Measurements from ENCODE around the gene BRAF.
A peak's percentile ranks its signal among the peaks of the same experiment; 100 is the strongest.
"Not testable (repeated sequence)": the region's sequence is repeated elsewhere in the genome, so short reads cannot be mapped to it uniquely, and the experiment has no call there.

The BRAF gene

GRCh38 chr7:140767418-140767817 lies 157.3 kb downstream of the BRAF start:
- DNase-seq: no peak

DNA sequence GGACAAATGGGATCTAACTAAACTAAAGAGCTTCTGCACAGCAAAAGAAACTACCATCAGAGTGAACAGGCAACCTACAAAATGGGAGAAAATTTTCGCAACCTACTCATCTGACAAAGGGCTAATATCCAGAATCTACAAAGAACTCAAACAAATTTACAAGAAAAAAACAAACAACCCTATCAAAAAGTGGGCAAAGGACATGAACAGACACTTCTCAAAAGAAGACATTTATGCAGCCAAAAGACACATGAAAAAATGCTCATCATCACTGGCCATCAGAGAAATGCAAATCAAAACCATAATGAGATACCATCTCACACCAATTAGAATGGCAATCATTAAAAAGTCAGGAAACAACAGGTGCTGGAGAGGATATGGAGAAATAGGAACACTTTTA lies 159.3 kb downstream of the BRAF start:
- not testable (repeated sequence) for DNase-seq

DNA sequence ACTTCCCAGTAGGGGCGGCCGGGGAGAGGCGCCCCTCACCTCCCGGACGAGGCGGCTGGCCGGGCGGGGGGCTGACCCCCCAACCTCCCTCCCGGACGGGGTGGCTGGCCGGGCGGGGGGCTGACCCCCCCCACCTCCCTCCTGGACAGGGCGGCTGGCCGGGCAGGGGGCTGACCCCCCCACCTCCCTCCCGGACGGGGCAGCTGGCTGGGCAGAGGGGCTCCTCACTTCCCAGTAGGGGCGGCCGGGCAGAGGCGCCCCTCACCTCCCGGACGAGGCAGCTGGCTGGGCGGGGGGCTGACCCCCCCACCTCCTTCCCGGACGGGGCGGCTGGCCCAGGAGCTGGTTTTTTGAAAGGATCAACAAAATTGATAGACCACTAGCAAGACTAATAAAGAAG lies 161.6 kb downstream of the BRAF start:
- not testable (repeated sequence) for DNase-seq

GRCh38 chr7:140761375-140761774 lies 163.4 kb downstream of the BRAF start:
- not testable (repeated sequence) for DNase-seq

DNA sequence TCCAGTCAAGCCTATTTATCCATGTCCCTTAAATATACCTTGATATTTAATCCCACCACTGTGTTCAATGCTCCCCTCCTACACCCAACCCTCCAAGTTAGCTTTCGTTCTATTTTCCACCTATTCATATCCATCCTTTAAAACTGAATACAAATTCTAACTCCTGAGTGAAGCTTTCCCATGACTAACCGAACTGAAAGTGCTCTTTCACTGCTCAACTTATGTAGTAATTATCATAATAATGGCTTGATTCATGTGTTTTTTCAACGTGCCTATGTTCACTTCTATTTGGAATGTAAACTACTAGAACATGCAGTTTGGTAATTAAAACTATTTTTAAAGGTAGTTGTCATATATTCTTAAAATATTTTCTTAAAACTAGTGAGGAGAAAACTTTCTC lies 170.2 kb downstream of the BRAF start:
- no peak for DNase-seq

DNA sequence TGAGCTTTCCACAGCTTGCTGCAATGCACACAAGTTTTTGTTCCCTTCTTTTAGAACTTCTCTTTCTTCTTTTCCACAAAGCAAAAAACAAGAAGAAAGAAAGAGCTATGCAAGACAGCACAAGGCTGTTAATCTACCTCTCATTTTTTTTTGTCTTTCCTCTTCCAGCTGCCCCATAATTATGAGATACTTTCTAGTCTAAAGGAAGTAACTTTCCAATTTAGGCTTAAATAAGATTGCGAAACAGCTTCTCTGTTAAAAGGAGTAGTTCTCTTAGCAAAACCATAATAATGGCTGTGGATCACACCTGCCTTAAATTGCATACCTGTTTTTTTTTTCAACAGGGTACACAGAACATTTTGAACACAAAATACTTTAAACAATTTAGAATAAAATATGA lies 172.2 kb downstream of the BRAF start:
- DNase-seq: no peak

DNA sequence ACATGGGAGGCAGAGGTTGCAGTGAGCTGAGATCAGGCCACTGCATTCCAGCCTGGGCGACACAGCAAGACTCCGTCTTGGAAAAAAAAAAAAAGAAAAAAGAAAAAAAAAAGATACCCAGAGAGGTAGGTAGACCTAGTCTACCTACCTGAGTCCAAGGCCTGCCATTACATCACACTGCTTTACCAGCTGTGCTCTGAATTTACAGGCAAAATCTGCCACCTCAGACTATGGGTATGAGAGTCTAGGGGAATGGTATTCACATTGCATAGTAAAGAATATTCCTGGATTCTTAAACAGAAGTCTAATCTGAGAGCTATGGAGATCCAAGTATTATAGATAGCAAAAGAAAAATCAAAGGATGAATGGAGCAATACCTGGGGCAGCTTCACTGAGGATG lies 178.0 kb downstream of the BRAF start:
- no peak for DNase-seq

DNA sequence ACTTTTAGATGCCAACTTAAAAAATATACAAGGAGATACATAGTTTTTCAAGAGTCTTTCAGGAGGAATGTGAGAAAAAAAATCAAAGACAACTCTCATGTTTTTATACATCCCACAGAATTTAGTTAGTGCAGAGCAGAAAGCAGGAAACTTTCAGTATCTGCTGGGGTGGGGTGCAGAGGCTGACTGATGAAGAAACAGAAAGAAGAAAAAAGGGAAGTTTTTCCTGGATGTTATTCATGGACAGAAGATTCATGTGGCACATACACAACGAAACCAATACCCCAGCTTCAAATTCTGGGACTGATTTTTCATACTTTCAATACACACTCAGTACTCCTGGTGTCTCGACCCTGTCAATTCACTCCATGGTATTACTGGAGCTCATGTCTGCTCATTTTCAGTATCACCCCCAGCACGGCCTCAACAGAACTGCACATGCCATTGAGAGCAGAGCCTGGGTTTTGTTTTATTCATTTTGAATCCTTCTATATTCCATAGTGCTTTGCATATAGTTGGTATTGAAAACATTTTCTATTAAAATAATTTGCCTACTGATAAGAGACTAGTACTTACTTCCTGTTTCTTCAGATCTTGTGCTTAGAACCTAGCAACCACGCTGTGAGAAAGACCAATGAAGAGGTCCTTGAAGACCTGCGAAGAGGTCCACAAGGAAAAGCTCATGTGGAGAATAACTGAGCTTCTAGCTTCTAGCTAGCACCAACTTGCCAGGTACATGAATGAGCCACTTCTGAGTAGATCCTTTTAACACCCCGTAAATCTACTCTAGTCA lies 179.3 kb downstream of the BRAF start:
- DNase-seq: no peak

- DNase-seq: no peak
Measured at GRCh38 chr7:140744005-140744404, 180.7 kb downstream of the BRAF start.

GRCh38 chr7:140743255-140743654 lies 181.5 kb downstream of the BRAF start:
- not testable (repeated sequence) for DNase-seq

DNA sequence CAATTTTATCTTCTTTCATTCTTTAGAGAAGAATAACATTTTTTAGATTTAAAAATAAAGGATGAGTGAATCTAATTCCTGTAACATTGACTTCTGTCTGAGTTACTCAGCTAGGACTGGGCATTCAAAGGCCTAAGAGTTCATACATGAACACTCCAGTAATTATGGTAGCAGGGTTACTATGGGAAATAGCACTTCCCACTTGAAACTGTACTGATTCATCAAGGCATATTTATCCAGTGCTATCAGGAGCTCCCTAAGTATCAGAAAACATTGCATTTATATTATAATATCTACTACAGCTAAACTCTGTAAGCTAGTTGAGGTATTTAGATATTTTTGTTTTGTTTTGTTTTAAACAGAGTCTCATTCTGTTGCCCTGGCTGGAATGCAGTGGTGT lies 186.4 kb downstream of the BRAF start:
- no peak for DNase-seq

- DNase-seq: no peak
Measured at GRCh38 chr7:140734729-140735128, 190.0 kb downstream of the BRAF start.

DNA sequence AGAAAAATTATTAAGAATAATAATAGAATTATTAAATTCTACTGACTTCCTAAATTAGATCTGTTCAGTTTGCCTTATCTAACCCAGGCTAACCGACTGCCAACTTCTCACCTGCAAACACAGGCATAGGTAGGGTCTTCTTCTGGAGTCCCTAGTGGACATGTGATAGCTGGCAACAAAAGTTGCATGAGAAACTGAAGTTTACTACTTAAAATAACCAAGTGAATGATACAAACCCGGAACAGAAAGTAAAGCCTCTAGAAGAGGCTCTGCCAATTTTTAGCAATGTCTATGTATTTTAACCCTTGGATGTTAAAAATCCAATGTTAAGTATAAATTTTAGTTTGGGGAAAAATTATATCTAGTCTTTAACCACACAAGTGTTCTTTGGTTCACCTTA lies 190.6 kb downstream of the BRAF start:
- DNase-seq: no peak

GRCh38 chr7:140732416-140732815 lies 192.3 kb downstream of the BRAF start:
- DNase-seq: no peak

- DNase-seq: peak in 1 of 14 donors; percentile 2
Measured at GRCh38 chr7:140726281-140726680, 198.4 kb downstream of the BRAF start.

GRCh38 chr7:140724706-140725105 lies 200.0 kb downstream of the BRAF start:
- DNase-seq: no peak

DNA sequence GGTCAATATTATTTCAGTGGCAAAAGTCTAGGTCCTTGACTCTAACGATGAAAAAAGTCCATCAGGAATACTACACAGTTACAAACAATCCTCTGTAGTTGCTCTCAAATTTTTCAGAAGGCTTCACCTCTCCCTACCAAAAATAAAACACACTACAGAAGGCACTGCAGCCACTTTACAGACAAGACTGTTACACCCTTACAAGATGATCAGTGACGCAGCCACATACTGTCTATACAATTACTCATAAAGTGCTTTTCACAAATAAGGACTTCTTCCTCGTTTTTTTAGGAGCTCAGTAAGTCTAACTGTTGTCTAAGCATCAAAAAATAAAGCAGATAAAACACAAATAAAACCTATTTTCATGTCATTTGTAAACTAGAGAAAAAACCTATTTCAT lies 201.2 kb downstream of the BRAF start:
- DNase-seq: no peak

DNA sequence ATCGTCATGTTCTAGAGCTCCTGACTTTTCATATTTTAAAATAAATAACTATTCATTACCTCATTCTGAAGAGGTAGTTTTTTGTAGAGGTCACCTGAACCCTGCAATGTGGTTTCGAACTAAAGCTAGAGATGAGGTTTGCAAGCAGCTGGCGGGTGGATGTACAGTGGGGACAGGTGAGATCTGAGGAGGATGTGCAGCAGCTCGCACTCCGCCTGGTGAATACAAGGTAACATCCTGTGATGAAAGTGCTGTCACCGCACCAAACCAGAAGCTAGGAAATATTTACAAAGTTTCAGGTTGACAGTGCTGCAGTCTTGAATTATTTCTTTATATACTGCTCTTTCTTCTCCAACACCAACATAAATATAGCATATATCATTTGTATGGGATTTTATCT lies 201.7 kb downstream of the BRAF start:
- DNase-seq: no peak

GRCh38 chr7:140722254-140722653 lies 202.5 kb downstream of the BRAF start:
- DNase-seq: no peak

GRCh38 chr7:140719721-140720120 lies 205.0 kb downstream of the BRAF start:
- no peak for DNase-seq

GRCh38 chr7:140714331-140715040 lies 210.2 kb downstream of the BRAF start:
- no peak for DNase-seq

GRCh38 chr7:140712392-140712791 lies 212.3 kb downstream of the BRAF start:
- DNase-seq: not testable (repeated sequence)

- DNase-seq: not testable (repeated sequence)
Measured at GRCh38 chr7:140708764-140709163, 216.0 kb downstream of the BRAF start.

- no peak for DNase-seq
Measured at GRCh38 chr7:140707132-140707531, 217.6 kb downstream of the BRAF start.
